ENCODE measurements around the gene HS1BP3. TPM values are rescaled to one million over a fixed set of nuclear protein-coding genes. Genes with fewer than 3 reads are reported as not detected.

Gene HS1BP3
- total RNA-seq, 4 donors from 2014 or later: 30.4 to 44.6 (median 36.8) TPM

- no peak for TF ChIP-seq POLR2A (IDR thresholded peaks at IDR 0.05)
- TF ChIP-seq CTCF (IDR thresholded peaks at IDR 0.05): no peak
- WGBS, 2 donors: 83 to 84% methylated on average over 23 of the region's 23 CpGs
- DNase-seq (ENCODE audit: low spot score in 2 of 2): no peak
- H3K4me3 ChIP-seq (ENCODE audit: low read depth, poor library complexity, severe bottlenecking): no peak overlapping the region
- intact Hi-C loops (cut with DNase I; ENCODE audit: low total_unique reads): loop anchor here (10.0 kb wide), 1 partner anchor 197 kb away; the partner anchor contains the start of gene RHOB
Observed at GRCh38 chr2:20641123-20641985, 9.5 kb downstream of the HS1BP3 start.

GRCh38 chr2:20640411-20641122, 10.3 kb downstream of the HS1BP3 start:
- H3K4me3 ChIP-seq (ENCODE audit: low read depth, poor library complexity, severe bottlenecking): no peak overlapping the region
- WGBS, 2 donors: 85 to 90% methylated on average over 11 to 12 of the region's 14 CpGs
- no peak for TF ChIP-seq CTCF (IDR thresholded peaks at IDR 0.05)
- TF ChIP-seq POLR2A (IDR thresholded peaks at IDR 0.05): no peak
- DNase-seq (ENCODE audit: low spot score in 2 of 2): peak in 1 of 2 donors; percentile 88
- intact Hi-C loops (cut with DNase I; ENCODE audit: low total_unique reads): loop anchor here (10.0 kb wide), 1 partner anchor 196 kb away; the partner anchor contains the start of gene RHOB

- DNase-seq (ENCODE audit: low spot score in 2 of 2): no peak
- H3K4me3 ChIP-seq (ENCODE audit: low read depth, poor library complexity, severe bottlenecking): no peak overlapping the region
- TF ChIP-seq POLR2A (IDR thresholded peaks at IDR 0.05) (no peak), CTCF (IDR thresholded peaks at IDR 0.05) (no peak)
- WGBS, 2 donors: 85 to 97% methylated on average over 15 of the region's 15 CpGs
- intact Hi-C loops (cut with DNase I; ENCODE audit: low total_unique reads): no loop called here
Observed at GRCh38 chr2:20638646-20639430, 12.1 kb downstream of the HS1BP3 start.

GRCh38 chr2:20638014-20638413, 12.9 kb downstream of the HS1BP3 start:
- no peak for DNase-seq (ENCODE audit: low spot score in 2 of 2)
- no peak overlapping the region for H3K4me3 ChIP-seq (ENCODE audit: low read depth, poor library complexity, severe bottlenecking)
- 93 to 95% methylated on average over 4 to 13 of the region's 13 CpGs for WGBS, 2 donors
- TF ChIP-seq CTCF (IDR thresholded peaks at IDR 0.05) (no peak), POLR2A (IDR thresholded peaks at IDR 0.05) (no peak)
- intact Hi-C loops (cut with DNase I; ENCODE audit: low total_unique reads): no loop called here

DNA sequence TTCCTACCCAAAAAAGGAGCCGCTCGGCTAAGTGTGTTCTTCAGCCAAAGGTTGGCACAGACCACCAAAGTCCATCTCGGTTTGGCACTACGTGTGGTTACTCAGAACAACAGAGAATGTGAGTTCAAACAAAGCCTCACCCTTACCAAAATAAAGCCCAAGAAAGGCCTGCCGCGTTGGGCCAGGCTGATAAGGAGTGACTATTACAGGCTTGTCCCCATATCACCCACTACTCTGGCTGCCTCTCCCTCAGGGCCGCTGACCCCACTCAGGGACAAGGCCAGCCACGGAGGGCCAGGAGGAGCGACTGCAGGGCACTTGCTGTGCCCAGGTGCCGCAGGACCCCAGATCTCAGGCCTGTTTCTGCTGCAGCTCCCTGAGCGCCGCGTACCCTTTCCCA, 13.8 kb downstream of the HS1BP3 start:
- no peak for DNase-seq (ENCODE audit: low spot score in 2 of 2)
- WGBS, 2 donors: 59 to 77% methylated on average over 13 of the region's 13 CpGs
- intact Hi-C loops (cut with DNase I; ENCODE audit: low total_unique reads): no loop called here
- H3K4me3 ChIP-seq (ENCODE audit: low read depth, poor library complexity, severe bottlenecking): no peak overlapping the region
- TF ChIP-seq CTCF (IDR thresholded peaks at IDR 0.05) (no peak), POLR2A (IDR thresholded peaks at IDR 0.05) (no peak)

Measured in lower leg skin (tissue), 4 donors.